PC-9 (cell line): ENCODE data around the gene MAP3K2.
"Not testable (repeated sequence)": the region's sequence is repeated elsewhere in the genome, so short reads cannot be mapped to it uniquely, and the experiment has no call there.

ENCODE experiments used
- CTCF ChIP-seq: fragments of 200-600 bp; sonication (generic); conservative IDR thresholded peaks from 2 replicates; pipeline ENCODE4 v1.6.1; 2017; ENCODE audit warnings: mixed run types, antibody characterized with exemption, mild to moderate bottlenecking, moderate library complexity
- EZH2 ChIP-seq: fragments of 200-600 bp; sonication (generic); IDR thresholded peaks from 2 replicates; pipeline ENCODE4 v1.8.0; 2017; ENCODE audit warnings: antibody characterized with exemption, low read depth

- not testable (repeated sequence) for TF ChIP-seq EZH2, CTCF
These were observed 34.6 kb downstream of the MAP3K2 start for GRCh38 chr2:127353223-127353622.
